ENCODE data around the gene NDUFS2.

The NDUFS2 gene

DNA sequence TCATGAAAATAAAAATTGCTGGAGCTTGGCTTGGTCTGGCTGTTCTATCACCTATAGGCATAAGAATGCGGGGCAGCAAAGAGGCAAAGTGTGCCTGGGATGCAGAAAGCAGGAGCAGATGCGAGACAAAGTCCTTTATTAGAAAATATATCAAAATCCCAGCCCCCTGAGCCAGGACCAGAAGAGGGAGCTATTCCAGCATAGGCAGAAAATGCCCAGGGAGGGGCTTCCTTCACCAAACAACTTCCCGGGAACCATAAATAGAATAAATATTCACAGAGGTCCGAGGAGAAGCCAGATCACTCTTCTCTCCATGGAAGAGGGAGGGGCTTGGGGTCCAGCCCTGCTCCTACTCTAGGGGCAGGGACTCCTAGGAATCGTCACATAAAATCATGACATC lies 31.0 kb upstream of the NDUFS2 start:
- TF ChIP-seq CTCF (IDR thresholded peaks at IDR 0.05; ENCODE audit: low read depth, low read length): peak; percentile 31; the same call in 1 of the 2 replicates
- peaks cover 49% of the 10 kb centered on the region for H3K36me3 ChIP-seq
- no peak for DNase-seq
- H3K4me3 ChIP-seq (ENCODE audit: low read depth, low read length): no peak overlapping the region
- H3K4me1 ChIP-seq: no peaks in the 10 kb centered on the region
- H3K9me3 ChIP-seq: no peaks in the 10 kb centered on the region
- no peaks in the 10 kb centered on the region for H3K27me3 ChIP-seq

- DNase-seq: no peak
- H3K4me1 ChIP-seq: no peaks in the 10 kb centered on the region
- no peaks in the 10 kb centered on the region for H3K9me3 ChIP-seq
Observed at GRCh38 chr1:161171696-161172095, 30.5 kb upstream of the NDUFS2 start.

DNA sequence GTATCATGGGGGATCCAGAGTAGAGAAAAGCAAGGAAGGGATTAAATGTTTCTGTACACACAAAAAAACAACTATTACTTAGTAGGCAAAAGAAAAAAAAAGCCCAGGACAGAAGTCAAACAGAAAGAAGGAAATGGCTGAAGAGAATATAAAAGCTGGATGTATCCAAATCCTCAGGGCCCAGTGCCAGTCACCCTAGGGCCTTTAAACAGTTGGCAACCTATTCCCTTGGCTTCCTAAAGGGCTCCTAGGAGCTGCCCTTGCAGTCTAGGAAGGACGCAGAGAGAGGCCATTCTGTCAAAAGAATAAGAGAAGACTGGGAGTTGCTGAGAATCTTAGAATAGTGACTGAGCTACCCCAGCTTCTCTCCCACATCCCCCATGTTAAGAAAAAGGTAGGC lies 29.8 kb upstream of the NDUFS2 start:
- Histone ChIP-seq H3K27me3 (no peaks in the 10 kb centered on the region), H3K36me3 (peaks cover 49% of the 10 kb centered on the region), H3K9me3 (no peaks in the 10 kb centered on the region), H3K4me1 (no peaks in the 10 kb centered on the region), H3K4me3 (ENCODE audit: low read depth, low read length) (no peak overlapping the region)
- TF ChIP-seq CTCF (IDR thresholded peaks at IDR 0.05; ENCODE audit: low read depth, low read length): no peak
- DNase-seq: no peak

More at GRCh38 chr1:161171696-161172095, 30.5 kb upstream of the NDUFS2 start:
- TF ChIP-seq CTCF (IDR thresholded peaks at IDR 0.05; ENCODE audit: low read depth, low read length): no peak
- peaks cover 49% of the 10 kb centered on the region for H3K36me3 ChIP-seq
- no peaks in the 10 kb centered on the region for H3K27me3 ChIP-seq
- H3K4me3 ChIP-seq (ENCODE audit: low read depth, low read length): no peak overlapping the region

DNA sequence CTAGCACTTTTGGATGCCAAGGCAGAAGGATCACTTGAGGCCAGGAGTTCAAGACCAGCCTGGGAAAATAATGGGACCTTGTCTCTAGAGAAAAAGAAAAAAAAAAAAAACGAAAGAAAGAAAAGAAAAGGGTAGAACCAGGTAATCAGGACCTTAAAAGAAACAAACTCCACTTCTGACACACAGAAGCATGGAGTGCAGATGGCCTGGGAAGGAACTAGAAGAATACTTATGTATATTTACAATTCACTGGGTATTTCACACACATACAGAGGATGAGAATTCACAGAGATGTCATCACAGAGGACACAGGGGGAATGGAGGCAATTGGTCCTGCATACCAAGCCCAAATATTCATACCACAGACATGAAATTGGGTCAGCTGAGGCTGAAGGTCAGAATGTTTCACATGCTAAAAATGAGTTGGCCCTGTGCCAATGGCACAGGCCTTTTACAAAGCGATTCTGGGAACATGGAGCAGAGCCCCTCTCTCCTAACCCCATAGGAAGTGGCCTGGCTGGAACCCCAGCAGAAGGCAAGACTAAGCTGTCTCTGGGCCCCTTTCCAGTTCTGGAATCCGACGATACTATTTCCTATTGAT lies 29.3 kb upstream of the NDUFS2 start:
- no peaks in the 10 kb centered on the region; the same call in 1 of the 2 replicates for H3K4me1 ChIP-seq
- no peak for TF ChIP-seq CTCF (IDR thresholded peaks at IDR 0.05; ENCODE audit: low read depth, low read length)
- no peak for DNase-seq
- H3K36me3 ChIP-seq: peaks cover 49% of the 10 kb centered on the region
- no peaks in the 10 kb centered on the region for H3K27me3 ChIP-seq
- H3K9me3 ChIP-seq: no peaks in the 10 kb centered on the region
- H3K4me3 ChIP-seq (ENCODE audit: low read depth, low read length): no peak overlapping the region

GRCh38 chr1:161173711-161174110 lies 28.5 kb upstream of the NDUFS2 start:
- Histone ChIP-seq H3K36me3 (peaks cover 49% of the 10 kb centered on the region), H3K27me3 (no peaks in the 10 kb centered on the region), H3K4me1 (no peaks in the 10 kb centered on the region; the same call in 1 of the 2 replicates), H3K4me3 (ENCODE audit: low read depth, low read length) (no peak overlapping the region), H3K9me3 (no peaks in the 10 kb centered on the region)
- no peak for TF ChIP-seq CTCF (IDR thresholded peaks at IDR 0.05; ENCODE audit: low read depth, low read length)
- no peak for DNase-seq

GRCh38 chr1:161174911-161175310 lies 27.3 kb upstream of the NDUFS2 start:
- no peaks in the 10 kb centered on the region for H3K9me3 ChIP-seq
- no peak overlapping the region for H3K4me3 ChIP-seq (ENCODE audit: low read depth, low read length)
- DNase-seq: no peak
- no peaks in the 10 kb centered on the region; the same call in 1 of the 2 replicates for H3K4me1 ChIP-seq
- no peak for TF ChIP-seq CTCF (IDR thresholded peaks at IDR 0.05; ENCODE audit: low read depth, low read length)
- H3K36me3 ChIP-seq: peaks cover 49% of the 10 kb centered on the region
- no peaks in the 10 kb centered on the region for H3K27me3 ChIP-seq

Measured in BE2C (cell line).